ENCODE measurements around the gene CHRNA4. TPM values are rescaled to one million over a fixed set of nuclear protein-coding genes. Genes with fewer than 3 reads are reported as not detected.

CHRNA4 gene
- total and polyA plus RNA-seq, 10 of the 15 experiments (the other 5 are each of a cell fraction or from before 2014, with no cell fraction given): 0.04 to 0.41 (median 0.06) TPM; not detected in 5

DNA sequence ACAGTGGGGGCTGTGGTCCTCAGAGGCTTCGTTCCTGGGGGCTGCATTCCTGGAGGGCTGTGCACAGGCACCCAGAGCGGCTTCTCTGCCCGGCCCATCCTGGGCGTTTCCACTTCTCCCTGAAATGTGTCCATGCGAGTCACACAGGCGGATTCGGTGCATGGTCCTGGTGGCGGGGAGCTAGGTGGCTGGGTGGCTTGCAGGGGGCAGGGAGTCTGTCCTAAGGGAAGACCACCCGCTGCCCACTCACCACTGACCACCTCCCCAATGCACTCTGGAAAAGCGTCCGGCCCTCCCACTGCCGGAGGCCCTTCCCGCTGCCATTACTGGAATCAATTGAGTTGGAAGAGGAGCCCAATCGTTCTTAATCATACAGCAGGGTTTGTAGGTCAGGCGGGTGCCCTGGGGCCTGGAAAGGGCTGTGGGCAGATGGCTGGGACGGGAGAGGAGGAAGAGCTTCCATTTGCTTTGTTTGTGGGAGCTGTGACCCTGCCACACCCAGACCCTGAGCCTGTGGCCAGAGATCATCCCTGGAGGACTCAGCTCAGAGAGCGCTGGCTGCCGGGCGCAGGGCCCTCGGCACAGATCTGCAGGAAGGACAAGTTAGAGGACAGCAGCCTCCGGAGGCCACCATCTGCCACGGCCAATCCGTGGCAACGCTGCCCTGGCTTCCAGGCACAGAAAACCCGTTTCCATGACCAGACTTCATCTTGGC lies 6.4 kb downstream of the CHRNA4 start:
- CTCF ChIA-PET: no interaction called here
- RAD21 ChIA-PET (ENCODE audit: unreplicated experiment): no interaction called here
- no peak overlapping the region for H3K27ac ChIP-seq (ENCODE audit: control insufficient read depth, insufficient read depth)
- H3K4me3 ChIP-seq: no peak overlapping the region
- H3K9ac ChIP-seq (ENCODE audit: control insufficient read depth, insufficient read depth, low read length): no peak overlapping the region
- H3K27me3 ChIP-seq (replicated peaks in 1 of 2; ENCODE audit: control insufficient read depth in 2 of 2, insufficient read depth in 2 of 2, low read length in 1 of 2): no peaks in the 10 kb centered on the region
- no peak for ATAC-seq
- SMC1A ChIA-PET (ENCODE audit: uncharacterized antibody, unreplicated experiment): no interaction called here
- no peaks in the 10 kb centered on the region for H4K20me1 ChIP-seq (ENCODE audit: control insufficient read depth, insufficient read depth)
- no peak for DNase-seq (ENCODE audit: low read depth, low spot score)
- no peak overlapping the region for H3K4me2 ChIP-seq (ENCODE audit: control insufficient read depth, insufficient read depth)
- H3K9me3 ChIP-seq (replicated peaks; ENCODE audit: control insufficient read depth, insufficient read depth, low read length): no peaks in the 10 kb centered on the region; the same call in 2 of the 3 replicates
- intact Hi-C loops (cut with micrococcal nuclease; ENCODE audit: unreplicated experiment): no loop called here
- POLR2A ChIA-PET: no interaction called here
- in situ Hi-C loops (cut with MboI): no loop called here
- BruUV-seq (replicated peaks): no TSS peak
- no peaks in the 10 kb centered on the region for H3K4me1 ChIP-seq (ENCODE audit: control insufficient read depth, insufficient read depth, low read length)
- H3K36me3 ChIP-seq (ENCODE audit: control insufficient read depth in 2 of 2, insufficient read depth in 2 of 2, low read length in 1 of 2): no peaks in the 10 kb centered on the region
- H3K79me2 ChIP-seq (ENCODE audit: control insufficient read depth, insufficient read depth, low read length): no peaks in the 10 kb centered on the region
- WGBS (ENCODE audit: insufficient coverage, insufficient replicate concordance, low lambda C conversion rate, missing lambda C conversion rate): 49% methylated on average over 20 of the region's 25 CpGs
- no peak for TF ChIP-seq ZNF622 (IDR thresholded peaks at IDR 0.05)
- TF ChIP-seq HCFC1 (IDR thresholded peaks at IDR 0.05; ENCODE audit: low read length): no peak
- no peak for TF ChIP-seq MTA3 (IDR thresholded peaks at IDR 0.05; ENCODE audit: borderline replicate concordance, low read length)
- no peak for TF ChIP-seq CBX5 (IDR thresholded peaks at IDR 0.05; ENCODE audit: low read depth)
- TF ChIP-seq, protein P1, sequence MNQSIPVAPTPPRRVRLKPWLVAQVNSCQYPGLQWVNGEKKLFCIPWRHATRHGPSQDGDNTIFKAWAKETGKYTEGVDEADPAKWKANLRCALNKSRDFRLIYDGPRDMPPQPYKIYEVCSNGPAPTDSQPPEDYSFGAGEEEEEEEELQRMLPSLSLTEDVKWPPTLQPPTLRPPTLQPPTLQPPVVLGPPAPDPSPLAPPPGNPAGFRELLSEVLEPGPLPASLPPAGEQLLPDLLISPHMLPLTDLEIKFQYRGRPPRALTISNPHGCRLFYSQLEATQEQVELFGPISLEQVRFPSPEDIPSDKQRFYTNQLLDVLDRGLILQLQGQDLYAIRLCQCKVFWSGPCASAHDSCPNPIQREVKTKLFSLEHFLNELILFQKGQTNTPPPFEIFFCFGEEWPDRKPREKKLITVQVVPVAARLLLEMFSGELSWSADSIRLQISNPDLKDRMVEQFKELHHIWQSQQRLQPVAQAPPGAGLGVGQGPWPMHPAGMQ (IDR thresholded peaks at IDR 0.05; ENCODE audit: borderline replicate concordance): no peak
- no peak for TF ChIP-seq RAD21 (IDR thresholded peaks at IDR 0.05; ENCODE audit: insufficient read depth, low read depth, low read length)
- TF ChIP-seq ZNF384 (IDR thresholded peaks at IDR 0.05; ENCODE audit: borderline replicate concordance, low read depth, low read length): no peak
- no peak for TF ChIP-seq TARDBP (IDR thresholded peaks at IDR 0.05; ENCODE audit: borderline replicate concordance)
- TF ChIP-seq MAX (IDR thresholded peaks at IDR 0.05; ENCODE audit: low read depth, low read length): no peak
- TF ChIP-seq IKZF2 (IDR thresholded peaks at IDR 0.05): no peak
- TF ChIP-seq POLR2AphosphoS2 (IDR thresholded peaks at IDR 0.05; ENCODE audit: low read depth, low read length): no peak
- TF ChIP-seq, protein P2, sequence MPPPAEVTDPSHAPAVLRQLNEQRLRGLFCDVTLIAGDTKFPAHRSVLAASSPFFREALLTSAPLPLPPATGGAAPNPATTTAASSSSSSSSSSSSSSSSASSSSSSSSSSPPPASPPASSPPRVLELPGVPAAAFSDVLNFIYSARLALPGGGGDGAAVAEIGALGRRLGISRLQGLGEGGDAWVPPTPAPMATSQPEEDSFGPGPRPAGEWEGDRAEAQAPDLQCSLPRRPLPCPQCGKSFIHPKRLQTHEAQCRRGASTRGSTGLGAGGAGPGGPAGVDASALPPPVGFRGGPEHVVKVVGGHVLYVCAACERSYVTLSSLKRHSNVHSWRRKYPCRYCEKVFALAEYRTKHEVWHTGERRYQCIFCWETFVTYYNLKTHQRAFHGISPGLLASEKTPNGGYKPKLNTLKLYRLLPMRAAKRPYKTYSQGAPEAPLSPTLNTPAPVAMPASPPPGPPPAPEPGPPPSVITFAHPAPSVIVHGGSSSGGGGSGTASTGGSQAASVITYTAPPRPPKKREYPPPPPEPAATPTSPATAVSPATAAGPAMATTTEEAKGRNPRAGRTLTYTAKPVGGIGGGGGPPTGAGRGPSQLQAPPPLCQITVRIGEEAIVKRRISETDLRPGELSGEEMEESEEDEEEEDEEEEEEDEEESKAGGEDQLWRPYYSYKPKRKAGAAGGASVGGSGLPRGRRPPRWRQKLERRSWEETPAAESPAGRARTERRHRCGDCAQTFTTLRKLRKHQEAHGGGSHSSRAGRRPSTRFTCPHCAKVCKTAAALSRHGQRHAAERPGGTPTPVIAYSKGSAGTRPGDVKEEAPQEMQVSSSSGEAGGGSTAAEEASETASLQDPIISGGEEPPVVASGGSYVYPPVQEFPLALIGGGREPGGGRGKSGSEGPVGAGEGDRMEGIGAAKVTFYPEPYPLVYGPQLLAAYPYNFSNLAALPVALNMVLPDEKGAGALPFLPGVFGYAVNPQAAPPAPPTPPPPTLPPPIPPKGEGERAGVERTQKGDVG (CRISPR knock-in tag; IDR thresholded peaks at IDR 0.05): no peak
- TF ChIP-seq NBN (IDR thresholded peaks at IDR 0.05): no peak
- no peak for TF ChIP-seq RFX5 (IDR thresholded peaks at IDR 0.05; ENCODE audit: low read depth, low read length)
- no peak for TF ChIP-seq MEF2A (IDR thresholded peaks at IDR 0.05; ENCODE audit: insufficient read depth, low read depth, low read length)
- TF ChIP-seq ZNF217 (IDR thresholded peaks at IDR 0.05): no peak
- no peak for TF ChIP-seq ZNF24 (IDR thresholded peaks at IDR 0.05)
- FAIRE-seq: no peak
- H2AFZ ChIP-seq (ENCODE audit: control insufficient read depth, low read depth, low read length): no peak overlapping the region
